Dermis blood vessel endothelial cell (primary cell): ENCODE measurements around the gene GATB. TPM values are rescaled to one million over a fixed set of nuclear protein-coding genes. Genes with fewer than 3 reads are reported as not detected.
A peak's percentile ranks its signal among the peaks of the same experiment; 100 is the strongest.

Experiments
- DNase-seq: peaks from one replicate; pipeline ENCODE4 v3.0.0; 2010
- total RNA-seq: library from RNA; depleted of rRNA; stranded (reverse); fragments of >200 nt; gene quantifications from 2 replicates; pipeline ENCODE4 v1.2.3, GENCODE V29; 2014

The GATB gene
- total RNA-seq, 1 donor from 2014 or later: 13.4 TPM

- no peak for DNase-seq
Measured at GRCh38 chr4:151643564-151643963, 117.2 kb downstream of the GATB start.

- DNase-seq: no peak
Measured at GRCh38 chr4:151641983-151642382, 118.8 kb downstream of the GATB start.

DNA sequence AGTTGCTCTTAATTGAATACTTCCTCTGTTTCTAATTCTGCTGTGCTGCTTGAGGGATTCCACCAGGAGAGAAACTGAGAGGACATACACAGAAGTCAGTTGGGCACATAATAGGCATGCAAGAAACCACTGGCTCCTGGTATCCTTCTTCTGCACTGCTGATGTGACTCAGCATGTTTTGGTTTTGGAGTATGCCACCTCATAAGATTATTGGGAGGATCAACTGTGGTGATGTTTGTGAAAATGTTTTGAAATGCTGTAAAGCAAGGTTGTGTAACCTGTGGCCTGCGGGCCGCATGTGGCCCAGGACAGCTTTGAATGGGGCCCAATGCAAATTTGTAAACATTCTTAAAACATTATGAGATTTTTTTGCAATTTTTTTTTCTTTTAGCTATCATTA is 119.6 kb downstream of the GATB start:
- no peak for DNase-seq

GRCh38 chr4:151640381-151640780 is 120.4 kb downstream of the GATB start:
- no peak for DNase-seq

DNA sequence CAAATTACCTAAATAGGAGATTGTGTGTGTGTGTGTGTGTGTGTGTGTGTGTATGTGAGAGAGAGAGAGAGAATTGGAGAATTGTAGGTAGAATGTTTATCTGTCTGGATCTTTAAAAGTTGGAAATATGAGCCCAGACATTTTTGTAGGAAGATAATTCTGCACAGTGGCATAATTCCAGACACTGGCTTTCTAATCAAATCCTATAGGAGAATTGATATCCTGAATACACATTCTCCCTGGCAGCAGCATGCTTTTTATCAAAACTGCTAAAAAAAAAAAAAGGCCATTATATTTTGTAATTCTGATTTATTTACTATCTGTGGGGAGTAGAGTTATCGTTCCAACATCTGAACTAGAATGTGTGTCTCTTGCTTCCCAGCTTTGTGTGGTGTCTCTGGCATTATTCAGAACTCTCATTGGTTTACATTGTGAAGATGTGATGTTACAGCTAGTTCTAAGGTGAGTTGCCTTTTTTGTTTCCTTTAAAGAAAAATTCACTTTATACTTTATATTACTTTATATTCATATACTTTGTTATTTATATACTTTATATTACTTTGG is 122.4 kb downstream of the GATB start:
- no peak for DNase-seq

DNA sequence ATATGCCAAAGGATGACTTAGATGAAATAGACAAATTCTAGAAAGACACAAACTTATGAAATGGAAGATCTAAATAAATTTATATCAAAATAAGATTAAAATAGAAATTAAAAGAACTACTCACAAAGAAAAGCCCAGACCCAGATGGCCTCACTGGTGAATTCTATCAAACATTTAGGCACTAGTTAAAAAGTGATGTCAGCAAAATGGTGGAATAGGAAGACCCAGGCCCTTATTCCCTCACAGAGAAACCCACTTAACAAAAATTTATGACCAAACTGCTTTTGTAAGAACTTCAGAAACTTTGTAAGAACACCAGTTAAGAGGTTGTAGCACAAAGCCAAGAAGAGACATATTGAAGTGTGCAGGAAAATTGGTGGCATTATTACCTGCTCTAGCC is 129.5 kb downstream of the GATB start:
- no peak for DNase-seq

DNA sequence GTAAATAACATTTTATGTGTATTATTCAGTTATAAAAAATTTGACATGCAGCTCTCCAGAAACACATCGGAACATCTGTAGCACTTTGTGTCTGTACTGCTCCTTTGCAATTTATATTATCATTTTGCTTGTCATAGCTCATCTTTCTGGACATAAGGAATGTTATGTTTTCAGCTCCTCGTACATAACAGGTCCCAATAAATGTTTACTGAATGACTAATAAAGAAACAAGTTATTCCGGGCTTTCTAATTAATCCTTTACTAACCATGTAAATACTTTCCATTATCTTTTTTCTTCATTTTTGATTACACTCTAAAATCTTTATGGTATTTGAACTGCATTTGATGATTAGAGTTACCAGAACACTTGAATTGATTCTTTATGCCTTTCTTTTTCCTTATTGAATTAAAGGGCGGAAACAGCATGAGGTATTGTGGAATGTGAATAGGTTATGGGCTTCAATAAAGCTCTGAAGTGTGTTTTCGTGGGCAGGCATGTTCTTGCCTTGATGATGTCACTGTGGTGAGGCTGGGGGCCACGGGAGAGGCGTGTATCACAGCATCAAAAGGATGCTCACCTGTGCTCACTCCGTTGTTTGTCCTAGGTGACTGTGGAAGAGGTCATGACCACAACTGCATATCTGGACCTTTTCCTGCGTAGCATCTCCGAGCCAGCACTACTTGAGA is 131.6 kb downstream of the GATB start:
- no peak for DNase-seq

DNA sequence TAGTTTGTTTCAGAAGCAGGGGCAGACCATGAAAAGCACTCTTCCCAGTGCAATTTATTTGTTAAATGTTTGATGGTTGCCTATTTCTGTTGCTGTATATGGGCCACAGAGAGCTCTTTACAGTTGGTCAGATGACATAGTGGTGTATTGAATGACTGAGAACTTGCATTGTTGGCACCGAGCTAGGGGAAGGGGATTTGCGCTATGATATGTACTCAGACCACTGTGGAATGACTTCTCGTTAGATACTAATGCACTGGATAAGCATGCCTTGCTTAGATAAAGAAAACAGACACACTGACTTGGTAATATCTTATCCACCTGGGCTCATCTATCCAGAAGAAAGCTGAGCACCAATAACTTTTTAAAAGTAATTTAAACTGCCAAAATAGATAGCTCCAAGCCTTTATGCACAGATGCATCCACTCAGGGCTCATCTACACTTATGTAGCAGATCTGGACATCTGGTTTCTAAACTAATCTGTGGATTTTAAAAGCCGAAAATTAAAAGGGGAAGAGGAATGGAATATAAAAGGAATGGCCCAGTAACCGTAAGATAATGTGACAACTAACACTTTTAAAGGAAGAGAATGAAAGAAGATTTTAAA is 132.7 kb downstream of the GATB start:
- no peak for DNase-seq

DNA sequence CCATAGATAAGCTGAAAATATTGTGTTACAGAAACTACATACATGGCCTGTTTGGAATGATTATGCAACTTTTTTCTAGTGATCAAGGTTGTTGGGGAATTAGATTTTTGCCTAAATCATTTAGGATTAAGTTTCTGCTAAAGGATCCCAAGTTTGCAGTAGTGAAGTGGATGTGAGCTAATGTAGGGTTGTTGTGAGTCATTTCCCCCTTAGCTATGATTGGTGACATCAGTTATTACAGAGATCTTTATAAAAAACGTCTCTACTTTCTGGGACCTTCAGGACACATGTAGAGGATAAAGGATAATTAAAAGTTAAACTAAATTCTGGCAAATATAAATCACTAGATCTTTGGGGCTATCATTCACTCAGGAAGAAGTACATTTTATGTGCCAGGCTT is 133.3 kb downstream of the GATB start:
- peak; percentile 12 for DNase-seq

DNA sequence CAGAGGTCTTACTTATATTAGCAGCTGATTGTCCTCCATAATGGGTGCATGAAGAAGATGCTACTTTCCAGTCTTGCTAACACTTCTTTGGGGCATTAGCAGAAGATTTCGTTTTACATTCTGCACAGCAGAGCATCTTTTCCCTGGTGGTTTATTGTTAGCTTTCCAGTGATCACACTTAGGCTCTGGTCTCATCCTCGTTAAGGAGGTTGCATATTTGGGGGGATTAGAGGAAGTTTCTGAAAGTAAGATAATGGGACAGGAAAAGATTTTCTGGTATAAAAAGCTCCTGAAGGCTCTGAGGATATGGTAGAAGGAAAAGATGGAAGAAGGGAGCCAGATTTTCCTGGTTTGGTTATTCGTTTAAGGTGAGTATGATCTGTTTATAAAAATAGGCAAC is 134.1 kb downstream of the GATB start:
- no peak for DNase-seq

- no peak for DNase-seq
Measured at GRCh38 chr4:151626228-151626627, 134.6 kb downstream of the GATB start.

GRCh38 chr4:151624626-151625565 is 135.9 kb downstream of the GATB start:
- no peak for DNase-seq
